ENCODE data around the gene DSTYK. TPM values are rescaled to one million over a fixed set of nuclear protein-coding genes. Genes with fewer than 3 reads are reported as not detected.

DSTYK gene
- total RNA-seq, 2 donors from 2014 or later: 9.8 to 11.0 TPM

GRCh38 chr1:205172729-205173366, 38.7 kb downstream of the DSTYK start:
- Mint-ChIP-seq H3K27me3 (ENCODE audit: insufficient read depth) (no peaks in the 10 kb centered on the region), H3K27ac (no peak overlapping the region), H3K4me1 (peaks cover under 1% of the 10 kb centered on the region), H3K36me3 (ENCODE audit: low read depth) (peaks cover 24% of the 10 kb centered on the region), H3K4me3 (no peak overlapping the region), H3K9me3 (no peaks in the 10 kb centered on the region)
- TF ChIP-seq CTCF (conservative IDR thresholded peaks at IDR 0.05): no peak
- WGBS, 2 experiments (ENCODE audit: insufficient coverage in 1 of 2, insufficient read length in 1 of 2): 85 to 93% methylated on average over 4 of the region's 4 CpGs
- DNase-seq: no peak
- no peak overlapping the region for H3K27ac ChIP-seq (ENCODE audit: low read depth, low read length)
- H3K36me3 ChIP-seq (ENCODE audit: control insufficient read depth, insufficient read depth, low read length): peaks cover 16% of the 10 kb centered on the region
- H3K4me3 ChIP-seq (ENCODE audit: low read length): no peak overlapping the region
- no peaks in the 10 kb centered on the region for H3K9me3 ChIP-seq (ENCODE audit: control insufficient read depth, low read length)
- no peaks in the 10 kb centered on the region for H3K27me3 ChIP-seq (ENCODE audit: control insufficient read depth, insufficient read depth, low read length, poor library complexity, severe bottlenecking)
- H3K9ac ChIP-seq (ENCODE audit: extremely low read depth, low read length, poor library complexity, severe bottlenecking): no peak overlapping the region
- H3K4me1 ChIP-seq (ENCODE audit: control insufficient read depth, insufficient read depth, low read length): no peaks in the 10 kb centered on the region

DNA sequence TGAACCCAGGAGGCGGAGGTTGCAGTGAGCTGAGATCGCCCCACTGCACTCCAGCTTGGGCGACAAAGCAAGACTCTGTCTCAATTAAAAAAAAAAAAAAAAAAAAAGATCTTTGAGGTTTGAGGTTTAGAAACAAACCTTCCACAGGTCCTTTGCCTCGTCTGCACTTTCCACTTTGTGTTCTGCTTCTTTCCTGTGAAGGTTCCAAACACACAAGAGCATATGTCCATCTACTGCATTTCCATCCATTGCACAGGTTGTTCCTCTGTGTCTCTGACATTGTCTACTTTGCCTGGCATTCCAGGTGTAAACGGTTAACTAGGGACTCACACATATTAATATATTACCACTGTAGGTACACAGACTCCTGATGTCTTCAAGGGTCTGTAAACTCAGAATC, 40.1 kb downstream of the DSTYK start:
- H3K27me3 Mint-ChIP-seq (ENCODE audit: insufficient read depth): no peaks in the 10 kb centered on the region
- Histone ChIP-seq H3K9ac (ENCODE audit: extremely low read depth, low read length, poor library complexity, severe bottlenecking) (no peak overlapping the region), H3K27me3 (ENCODE audit: control insufficient read depth, insufficient read depth, low read length, poor library complexity, severe bottlenecking) (no peaks in the 10 kb centered on the region), H3K4me1 (ENCODE audit: control insufficient read depth, insufficient read depth, low read length) (no peaks in the 10 kb centered on the region), H3K9me3 (ENCODE audit: control insufficient read depth, low read length) (no peaks in the 10 kb centered on the region), H3K4me3 (ENCODE audit: low read length) (no peak overlapping the region), H3K27ac (ENCODE audit: low read depth, low read length) (no peak overlapping the region), H3K36me3 (ENCODE audit: control insufficient read depth, insufficient read depth, low read length) (peaks cover 18% of the 10 kb centered on the region)
- H3K4me1 Mint-ChIP-seq: no peaks in the 10 kb centered on the region
- H3K4me3 Mint-ChIP-seq: no peak overlapping the region
- 92 to 95% methylated on average over 3 to 5 of the region's 5 CpGs for WGBS, 2 experiments (ENCODE audit: insufficient coverage in 1 of 2, insufficient read length in 1 of 2)
- DNase-seq: no peak
- TF ChIP-seq CTCF (conservative IDR thresholded peaks at IDR 0.05): no peak
- no peak overlapping the region for H3K27ac Mint-ChIP-seq
- H3K36me3 Mint-ChIP-seq (ENCODE audit: low read depth): peaks cover 30% of the 10 kb centered on the region
- no peaks in the 10 kb centered on the region for H3K9me3 Mint-ChIP-seq

DNA sequence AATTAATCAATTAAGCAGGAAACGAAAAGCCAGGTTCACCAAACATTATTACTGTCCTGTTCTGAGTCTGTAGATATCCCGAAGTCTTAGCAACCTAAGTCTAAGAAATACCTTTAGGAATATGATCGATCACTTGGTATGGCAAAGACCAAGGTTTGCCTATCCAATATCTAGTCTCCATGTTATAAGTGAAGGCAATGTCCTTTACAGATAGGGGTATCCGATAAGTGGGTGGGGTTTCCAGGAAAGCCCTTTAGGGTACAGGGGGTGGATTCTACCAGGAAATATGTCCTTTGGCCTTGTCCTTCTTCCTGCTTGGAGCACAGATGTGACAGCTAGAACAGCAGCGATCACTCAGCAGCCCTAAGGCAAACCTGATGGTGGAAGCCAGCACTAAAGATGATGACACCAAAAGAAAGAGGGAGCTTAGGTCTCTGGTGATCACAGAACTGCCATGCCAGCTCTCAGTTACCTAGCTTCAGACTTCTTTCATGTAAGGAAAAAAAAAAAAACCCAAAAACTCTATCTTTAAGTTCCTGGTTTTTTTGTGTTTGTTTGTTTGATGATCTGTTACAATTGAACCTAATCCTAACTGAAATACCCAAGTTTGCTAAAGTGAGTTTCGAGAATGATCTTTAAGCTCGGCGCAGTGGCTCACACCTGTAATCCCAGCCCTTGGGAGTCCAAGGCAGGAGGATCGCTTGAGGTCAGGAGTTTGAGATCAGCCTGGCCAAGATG, 40.8 kb downstream of the DSTYK start:
- Histone ChIP-seq H3K4me1 (ENCODE audit: control insufficient read depth, insufficient read depth, low read length) (no peaks in the 10 kb centered on the region), H3K27me3 (ENCODE audit: control insufficient read depth, insufficient read depth, low read length, poor library complexity, severe bottlenecking) (no peaks in the 10 kb centered on the region), H3K9ac (ENCODE audit: extremely low read depth, low read length, poor library complexity, severe bottlenecking) (no peak overlapping the region), H3K4me3 (ENCODE audit: low read length) (no peak overlapping the region), H3K36me3 (ENCODE audit: control insufficient read depth, insufficient read depth, low read length) (peaks cover 15% of the 10 kb centered on the region), H3K9me3 (ENCODE audit: control insufficient read depth, low read length) (no peaks in the 10 kb centered on the region), H3K27ac (ENCODE audit: low read depth, low read length) (no peak overlapping the region)
- H3K27ac Mint-ChIP-seq: no peak overlapping the region
- H3K4me1 Mint-ChIP-seq: no peaks in the 10 kb centered on the region
- no peaks in the 10 kb centered on the region for H3K9me3 Mint-ChIP-seq
- H3K27me3 Mint-ChIP-seq (ENCODE audit: insufficient read depth): no peaks in the 10 kb centered on the region
- DNase-seq: no peak
- H3K4me3 Mint-ChIP-seq: no peak overlapping the region
- peaks cover 33% of the 10 kb centered on the region for H3K36me3 Mint-ChIP-seq (ENCODE audit: low read depth)
- TF ChIP-seq CTCF (conservative IDR thresholded peaks at IDR 0.05): no peak
- 86 to 94% methylated on average over 8 to 9 of the region's 9 CpGs for WGBS, 2 experiments (ENCODE audit: insufficient coverage in 1 of 2, insufficient read length in 1 of 2)

All from endodermal cell (in vitro differentiated cells).